ENCODE measurements around the gene TOR4A. TPM values are rescaled to one million over a fixed set of nuclear protein-coding genes. Genes with fewer than 3 reads are reported as not detected.

Gene TOR4A
- total and polyA plus RNA-seq, 9 of the 15 experiments (the other 6 are each of a cell fraction or from before 2014, with no cell fraction given), result 3.9 to 49.2 (median 8.8) TPM

DNA sequence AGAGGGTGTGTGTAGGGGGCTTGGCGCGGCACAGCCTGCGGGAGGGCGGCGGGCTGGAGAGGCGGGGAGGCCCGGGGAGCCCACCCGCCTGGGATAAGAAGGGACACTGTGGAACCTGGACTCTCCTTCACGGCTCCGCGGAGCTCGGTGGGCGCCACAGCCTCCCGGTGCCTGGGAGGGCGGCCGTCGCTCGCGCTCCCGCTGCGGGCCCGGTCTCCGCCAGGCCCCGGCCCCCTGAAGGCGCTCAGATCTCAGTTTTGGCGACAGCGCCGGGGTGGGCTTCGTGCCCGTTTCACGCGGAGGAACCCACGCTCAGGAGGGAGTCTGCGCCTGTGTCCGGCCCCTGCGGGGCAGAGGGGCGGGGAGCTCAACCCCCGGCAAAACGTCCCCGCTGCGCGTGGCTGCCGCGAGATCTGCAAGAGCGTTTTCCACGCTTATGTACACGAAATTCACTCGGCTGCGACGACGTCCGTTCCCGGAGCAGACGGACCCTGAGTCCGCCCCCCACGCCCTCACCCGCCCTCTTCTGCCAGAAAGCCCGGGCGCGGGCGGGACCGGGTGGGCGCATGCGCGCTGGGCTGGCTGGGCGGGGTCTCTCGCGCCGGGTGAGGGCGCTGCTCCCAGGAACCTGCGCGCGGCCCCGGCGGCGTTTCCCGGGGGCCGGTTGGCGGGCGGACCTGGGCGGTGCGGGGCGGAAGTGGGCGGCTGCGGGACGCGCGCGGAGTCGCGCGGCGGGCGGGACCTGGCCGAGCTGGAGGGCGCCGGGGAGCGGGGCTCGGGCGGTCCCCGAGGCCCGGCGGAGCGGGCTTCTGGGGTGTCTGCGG lies 22.7 kb upstream of the TOR4A start, which contains the start of gene NELFB (continued):
- TF ChIP-seq FOXA3 (CRISPR knock-in tag; conservative IDR thresholded peaks at IDR 0.05 in 1 of 2, IDR thresholded peaks at IDR 0.05 in 1 of 2), result 0 out of 4 replicates have a peak, but pooled peaks of 1 of the 2 experiments have one; percentile 24
- peak; percentile 12 for TF ChIP-seq RBBP5 (IDR thresholded peaks at IDR 0.05; ENCODE audit: borderline replicate concordance, insufficient read depth, low read length, poor library complexity, severe bottlenecking)
- no peak for TF ChIP-seq BMI1 (IDR thresholded peaks at IDR 0.05; ENCODE audit: low read length)
- peak in 1 of 2 experiments; percentile 50; a peak in 1 of 4 replicates for TF ChIP-seq SRF (CRISPR knock-in tag; IDR thresholded peaks at IDR 0.05)
- TF ChIP-seq ELF1 (tag; IDR thresholded peaks at IDR 0.05), result peak; percentile 97
- TF ChIP-seq, protein P1, sequence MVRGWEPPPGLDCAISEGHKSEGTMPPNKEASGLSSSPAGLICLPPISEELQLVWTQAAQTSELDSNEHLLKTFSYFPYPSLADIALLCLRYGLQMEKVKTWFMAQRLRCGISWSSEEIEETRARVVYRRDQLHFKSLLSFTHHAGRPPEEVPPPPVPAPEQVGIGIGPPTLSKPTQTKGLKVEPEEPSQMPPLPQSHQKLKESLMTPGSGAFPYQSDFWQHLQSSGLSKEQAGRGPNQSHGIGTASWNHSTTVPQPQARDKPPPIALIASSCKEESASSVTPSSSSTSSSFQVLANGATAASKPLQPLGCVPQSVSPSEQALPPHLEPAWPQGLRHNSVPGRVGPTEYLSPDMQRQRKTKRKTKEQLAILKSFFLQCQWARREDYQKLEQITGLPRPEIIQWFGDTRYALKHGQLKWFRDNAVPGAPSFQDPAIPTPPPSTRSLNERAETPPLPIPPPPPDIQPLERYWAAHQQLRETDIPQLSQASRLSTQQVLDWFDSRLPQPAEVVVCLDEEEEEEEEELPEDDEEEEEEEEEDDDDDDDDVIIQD (CRISPR knock-in tag; IDR thresholded peaks at IDR 0.05), result 0 out of 2 replicates have a peak, but pooled peaks have one; percentile 27
- peak; percentile 57; the same call in 1 of the 2 replicates for TF ChIP-seq L3MBTL2 (IDR thresholded peaks at IDR 0.05)
- TF ChIP-seq, protein P2, sequence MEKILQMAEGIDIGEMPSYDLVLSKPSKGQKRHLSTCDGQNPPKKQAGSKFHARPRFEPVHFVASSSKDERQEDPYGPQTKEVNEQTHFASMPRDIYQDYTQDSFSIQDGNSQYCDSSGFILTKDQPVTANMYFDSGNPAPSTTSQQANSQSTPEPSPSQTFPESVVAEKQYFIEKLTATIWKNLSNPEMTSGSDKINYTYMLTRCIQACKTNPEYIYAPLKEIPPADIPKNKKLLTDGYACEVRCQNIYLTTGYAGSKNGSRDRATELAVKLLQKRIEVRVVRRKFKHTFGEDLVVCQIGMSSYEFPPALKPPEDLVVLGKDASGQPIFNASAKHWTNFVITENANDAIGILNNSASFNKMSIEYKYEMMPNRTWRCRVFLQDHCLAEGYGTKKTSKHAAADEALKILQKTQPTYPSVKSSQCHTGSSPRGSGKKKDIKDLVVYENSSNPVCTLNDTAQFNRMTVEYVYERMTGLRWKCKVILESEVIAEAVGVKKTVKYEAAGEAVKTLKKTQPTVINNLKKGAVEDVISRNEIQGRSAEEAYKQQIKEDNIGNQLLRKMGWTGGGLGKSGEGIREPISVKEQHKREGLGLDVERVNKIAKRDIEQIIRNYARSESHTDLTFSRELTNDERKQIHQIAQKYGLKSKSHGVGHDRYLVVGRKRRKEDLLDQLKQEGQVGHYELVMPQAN (IDR thresholded peaks at IDR 0.05; ENCODE audit: borderline replicate concordance), result peak; percentile 19; the same call in 1 of the 2 replicates
- TF ChIP-seq, protein P3, sequence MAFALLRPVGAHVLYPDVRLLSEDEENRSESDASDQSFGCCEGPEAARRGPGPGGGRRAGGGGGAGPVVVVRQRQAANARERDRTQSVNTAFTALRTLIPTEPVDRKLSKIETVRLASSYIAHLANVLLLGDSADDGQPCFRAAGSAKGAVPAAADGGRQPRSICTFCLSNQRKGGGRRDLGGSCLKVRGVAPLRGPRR (CRISPR knock-in tag; IDR thresholded peaks at IDR 0.05), result no peak
- TF ChIP-seq HDAC8 (tag; IDR thresholded peaks at IDR 0.05), result no peak
- TF ChIP-seq MAZ (CRISPR knock-in tag; conservative IDR thresholded peaks at IDR 0.05 in 1 of 2, IDR thresholded peaks at IDR 0.05 in 1 of 2), result peak; percentile 61 to 74
- peak; percentile 18; the same call in 1 of the 2 replicates for TF ChIP-seq ESRRA (IDR thresholded peaks at IDR 0.05; ENCODE audit: borderline replicate concordance, low read depth)
- TF ChIP-seq NFIC (IDR thresholded peaks at IDR 0.05), result peak; percentile 42; the same call in 1 of the 2 replicates
- peak; percentile 41; the same call in 1 of the 2 replicates for TF ChIP-seq NCOR1 (IDR thresholded peaks at IDR 0.05)
- TF ChIP-seq ZNF175 (CRISPR knock-in tag; IDR thresholded peaks at IDR 0.05; ENCODE audit: low read depth), result peak; percentile 73; the same call in 1 of the 2 replicates
- TF ChIP-seq, protein P4, sequence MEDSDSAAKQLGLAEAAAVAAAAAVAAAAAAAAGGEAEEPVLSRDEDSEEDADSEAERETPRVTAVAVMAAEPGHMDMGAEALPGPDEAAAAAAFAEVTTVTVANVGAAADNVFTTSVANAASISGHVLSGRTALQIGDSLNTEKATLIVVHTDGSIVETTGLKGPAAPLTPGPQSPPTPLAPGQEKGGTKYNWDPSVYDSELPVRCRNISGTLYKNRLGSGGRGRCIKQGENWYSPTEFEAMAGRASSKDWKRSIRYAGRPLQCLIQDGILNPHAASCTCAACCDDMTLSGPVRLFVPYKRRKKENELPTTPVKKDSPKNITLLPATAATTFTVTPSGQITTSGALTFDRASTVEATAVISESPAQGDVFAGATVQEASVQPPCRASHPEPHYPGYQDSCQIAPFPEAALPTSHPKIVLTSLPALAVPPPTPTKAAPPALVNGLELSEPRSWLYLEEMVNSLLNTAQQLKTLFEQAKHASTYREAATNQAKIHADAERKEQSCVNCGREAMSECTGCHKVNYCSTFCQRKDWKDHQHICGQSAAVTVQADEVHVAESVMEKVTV (CRISPR knock-in tag; IDR thresholded peaks at IDR 0.05), result no peak
- TF ChIP-seq, protein P5, sequence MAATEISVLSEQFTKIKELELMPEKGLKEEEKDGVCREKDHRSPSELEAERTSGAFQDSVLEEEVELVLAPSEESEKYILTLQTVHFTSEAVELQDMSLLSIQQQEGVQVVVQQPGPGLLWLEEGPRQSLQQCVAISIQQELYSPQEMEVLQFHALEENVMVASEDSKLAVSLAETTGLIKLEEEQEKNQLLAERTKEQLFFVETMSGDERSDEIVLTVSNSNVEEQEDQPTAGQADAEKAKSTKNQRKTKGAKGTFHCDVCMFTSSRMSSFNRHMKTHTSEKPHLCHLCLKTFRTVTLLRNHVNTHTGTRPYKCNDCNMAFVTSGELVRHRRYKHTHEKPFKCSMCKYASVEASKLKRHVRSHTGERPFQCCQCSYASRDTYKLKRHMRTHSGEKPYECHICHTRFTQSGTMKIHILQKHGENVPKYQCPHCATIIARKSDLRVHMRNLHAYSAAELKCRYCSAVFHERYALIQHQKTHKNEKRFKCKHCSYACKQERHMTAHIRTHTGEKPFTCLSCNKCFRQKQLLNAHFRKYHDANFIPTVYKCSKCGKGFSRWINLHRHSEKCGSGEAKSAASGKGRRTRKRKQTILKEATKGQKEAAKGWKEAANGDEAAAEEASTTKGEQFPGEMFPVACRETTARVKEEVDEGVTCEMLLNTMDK (IDR thresholded peaks at IDR 0.05; ENCODE audit: borderline replicate concordance, insufficient read depth, low read depth, low read length, poor library complexity, severe bottlenecking), result peak; percentile 64
